Left ventricle myocardium superior (tissue), 1 donor: Measurements from ENCODE around the gene ANKRD30B. TPM values are rescaled to one million over a fixed set of nuclear protein-coding genes. Genes with fewer than 3 reads are reported as not detected.
"Not testable (repeated sequence)": the region's sequence is repeated elsewhere in the genome, so short reads cannot be mapped to it uniquely, and the experiment has no call there.

Experiments used
- ATAC-seq: fragments of 200-7000 bp; cut with Tn5 transposase; one replicate; pipeline ENCODE4 v1.9.1; 2020; ENCODE audit warnings: mild to moderate bottlenecking, moderate library complexity
- DNase-seq: peaks from one replicate; pipeline ENCODE4 v3.0.0-alpha.2; 2020
- intact Hi-C: fragments of 100-400 bp; cut with micrococcal nuclease; formaldehyde crosslinking; loops from one replicate; pipeline ENCODE4 v1.11.0; 2022
- long read RNA-seq: library from polyadenylated mRNA; unstranded; transcript quantifications from one replicate; pipeline ENCODE4 v2.0.0, GENCODE V29; 2021
- total RNA-seq: library from RNA; stranded (reverse); fragmentation: NEBNext Ultra II Directional; extraction: Animal tissue kit (Norgen Biotek cat#: 25700); gene quantifications from one replicate; pipeline ENCODE4 v1.2.1, GENCODE V29; 2021
- donor health status: DM: no; HTN: yes; CAD: no; lungs with severe emphysema.

ANKRD30B gene
- not detected for total RNA-seq
- long read RNA-seq: 0 reads

- intact Hi-C loops: no loop called here
- no peak for ATAC-seq
- no peak for DNase-seq
Observed at GRCh38 chr18:14747513-14748474, at the start of gene ANKRD30B. Gene ANKRD30B, plus strand, starts transcription at chr18:14748172. Its CDS starts 248 bp downstream, at chr18:14748420.

GRCh38 chr18:14701286-14702040 lies 46.5 kb upstream of the ANKRD30B start:
- intact Hi-C loops, ATAC-seq, DNase-seq: not testable (repeated sequence)

DNA sequence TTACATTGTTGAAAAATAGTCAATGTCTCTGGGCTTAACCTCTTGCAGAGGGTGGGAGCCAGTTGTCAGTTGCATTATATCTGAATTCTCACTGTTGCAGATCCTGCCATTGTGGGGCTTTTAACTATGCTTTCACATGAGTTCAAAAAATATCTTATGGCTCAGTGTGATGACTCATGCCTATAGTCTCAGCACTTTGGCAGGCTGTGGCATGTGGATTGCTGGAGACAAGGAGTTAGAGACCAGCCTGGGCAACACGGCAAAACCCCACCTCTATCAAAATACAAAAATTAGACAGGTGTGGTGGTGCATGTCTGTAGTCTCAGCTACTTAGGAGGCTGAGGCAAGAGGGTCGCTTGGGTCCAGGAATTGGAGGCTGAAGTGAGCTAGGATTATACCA lies 38.2 kb upstream of the ANKRD30B start:
- DNase-seq, ATAC-seq, intact Hi-C loops: not testable (repeated sequence)

DNA sequence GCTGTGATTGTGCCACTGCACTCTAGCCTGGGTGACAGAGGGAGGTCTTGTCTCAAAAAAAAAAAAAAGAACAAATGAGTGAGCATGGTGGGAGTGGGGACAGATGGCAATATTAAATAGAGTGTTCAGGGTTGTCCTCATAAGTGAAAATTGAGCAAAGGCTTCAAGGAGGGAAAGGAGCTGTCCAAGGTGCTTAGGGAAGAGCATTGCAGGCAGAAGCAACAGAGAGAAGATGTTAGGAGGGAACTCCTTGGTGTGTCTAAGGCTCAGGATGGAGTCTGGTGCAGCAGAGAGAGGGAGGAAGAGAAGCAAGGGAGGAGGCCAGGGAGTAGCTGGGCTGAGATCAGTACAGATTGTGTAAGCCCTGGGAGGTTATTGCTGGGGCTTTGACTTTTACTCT lies 26.4 kb upstream of the ANKRD30B start:
- ATAC-seq, intact Hi-C loops, DNase-seq: not testable (repeated sequence)

DNA sequence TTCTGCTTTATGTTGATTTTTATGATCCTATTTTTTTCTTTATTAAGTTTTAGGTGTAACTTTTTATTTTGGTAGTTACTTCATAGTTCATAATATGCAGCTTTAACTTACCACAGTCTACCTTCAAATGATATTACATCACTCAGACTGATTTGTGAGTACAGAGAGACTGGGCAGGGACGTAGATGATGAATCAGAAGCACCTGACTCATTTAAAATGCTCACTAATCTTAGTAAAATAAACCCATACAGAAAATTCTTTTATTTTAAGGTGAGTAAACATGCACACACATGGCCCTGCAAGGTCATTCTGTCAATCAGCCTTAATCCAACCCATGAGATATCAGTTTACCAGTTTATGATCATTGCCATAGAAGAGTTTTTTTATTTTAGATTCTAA lies 8.9 kb upstream of the ANKRD30B start:
- ATAC-seq, DNase-seq, intact Hi-C loops: not testable (repeated sequence)

DNA sequence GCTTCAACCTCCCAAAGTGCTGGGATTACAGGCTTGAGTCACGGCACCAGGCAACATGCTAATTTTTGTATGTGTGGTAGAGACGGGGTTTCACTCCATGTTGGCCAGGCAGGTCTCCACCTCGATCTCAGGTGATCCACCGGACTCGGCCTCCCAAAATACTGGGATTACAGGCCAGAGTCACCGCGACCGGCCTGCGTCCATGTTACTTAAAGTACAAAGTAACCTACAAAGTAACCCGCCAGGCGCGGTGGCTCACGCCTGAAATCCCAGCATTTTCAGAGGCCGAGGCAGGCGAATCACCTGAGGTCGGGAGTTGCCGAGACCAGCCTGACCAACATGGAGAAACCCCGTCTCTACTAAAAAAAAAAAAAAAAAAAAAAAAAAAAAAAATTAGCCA lies 1.1 kb upstream of the ANKRD30B start:
- ATAC-seq (no peak), DNase-seq (no peak)
- intact Hi-C loops: no loop called here

GRCh38 chr18:14748496-14748895 lies 524 bp downstream of the ANKRD30B start:
- no peak for ATAC-seq
- intact Hi-C loops: no loop called here

DNA sequence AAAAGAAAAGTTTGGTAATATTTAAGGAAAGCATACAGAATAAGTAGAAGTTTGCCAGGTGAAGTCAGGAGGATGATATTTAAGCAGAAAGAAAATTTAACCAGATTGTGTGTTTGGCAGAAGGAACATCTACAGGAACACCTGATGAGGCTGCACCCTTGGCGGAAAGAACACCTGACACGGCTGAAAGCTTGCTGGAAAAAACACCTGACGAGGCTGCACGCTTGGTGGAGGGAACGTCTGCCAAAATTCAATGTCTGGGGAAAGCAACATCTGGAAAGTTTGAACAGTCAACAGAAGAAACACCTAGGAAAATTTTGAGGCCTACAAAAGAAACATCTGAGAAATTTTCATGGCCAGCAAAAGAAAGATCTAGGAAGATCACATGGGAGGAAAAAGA lies 15.6 kb downstream of the ANKRD30B start:
- intact Hi-C loops, DNase-seq, ATAC-seq: not testable (repeated sequence)

More at GRCh38 chr18:14748496-14748895, 524 bp downstream of the ANKRD30B start:
- DNase-seq: no peak

DNA sequence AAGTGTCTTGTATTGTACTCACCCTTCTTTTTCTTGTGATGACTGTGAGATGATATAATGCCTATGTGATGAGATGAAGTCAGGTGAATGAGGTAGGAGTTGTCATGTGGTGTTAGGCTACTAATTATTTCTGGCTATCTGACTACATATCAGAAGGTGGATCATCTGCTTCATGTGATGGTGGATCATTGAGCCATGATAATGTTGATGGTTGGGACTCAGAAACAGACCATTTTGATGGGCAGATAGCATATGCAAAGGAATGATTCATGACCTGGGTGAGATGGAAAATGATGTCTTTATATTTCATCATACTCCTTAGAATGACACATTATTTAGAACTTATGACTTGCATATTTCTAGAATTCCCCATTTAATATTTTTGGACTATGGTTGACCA lies 19.5 kb downstream of the ANKRD30B start:
- intact Hi-C loops: no loop called here
- ATAC-seq: no peak
- no peak for DNase-seq

DNA sequence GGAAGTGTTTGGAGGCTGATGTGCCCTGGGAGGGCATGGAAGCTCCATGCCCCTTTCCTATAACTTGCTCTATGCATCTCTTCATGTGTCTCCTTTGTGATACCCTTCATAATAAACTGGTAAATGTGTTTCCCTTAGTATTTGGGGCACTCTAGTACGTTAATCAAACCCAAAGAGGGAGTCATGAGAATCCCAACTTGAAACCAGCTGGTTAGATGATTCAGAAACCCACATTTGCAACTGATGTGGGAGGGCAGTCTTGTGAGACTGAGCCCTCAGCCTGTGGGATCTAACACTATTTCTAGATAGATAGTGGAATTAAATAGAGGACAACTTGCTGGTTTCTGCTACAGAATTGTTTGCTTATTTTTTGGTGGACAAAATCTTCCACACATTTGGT lies 20.3 kb downstream of the ANKRD30B start:
- ATAC-seq: no peak
- intact Hi-C loops: no loop called here
- no peak for DNase-seq

- intact Hi-C loops: no loop called here
- no peak for ATAC-seq
- no peak for DNase-seq
Observed at GRCh38 chr18:14769381-14769780, 21.4 kb downstream of the ANKRD30B start.

- intact Hi-C loops: no loop called here
- ATAC-seq: no peak
Observed at GRCh38 chr18:14776801-14777200, 28.8 kb downstream of the ANKRD30B start.

DNA sequence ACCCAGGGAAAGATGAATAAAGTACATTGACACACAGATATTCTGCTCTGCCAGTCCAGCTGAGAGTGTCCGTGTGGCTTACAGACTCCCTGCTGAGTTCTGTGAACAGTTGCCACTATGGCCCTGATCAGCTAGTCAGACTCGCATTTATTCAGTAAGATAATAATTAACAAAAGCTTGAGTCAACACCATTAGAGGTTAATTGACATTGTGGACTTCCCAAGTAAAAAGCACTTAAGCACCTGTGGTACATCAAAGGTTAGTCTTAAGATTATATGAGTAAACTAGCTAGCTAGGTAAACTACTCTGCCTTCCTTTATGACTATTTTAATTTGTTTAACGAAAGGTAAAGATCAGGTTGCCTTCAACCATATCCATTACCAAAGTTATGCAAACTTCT lies 33.7 kb downstream of the ANKRD30B start:
- intact Hi-C loops: no loop called here
- DNase-seq (no peak), ATAC-seq (no peak)

More at GRCh38 chr18:14776801-14777200, 28.8 kb downstream of the ANKRD30B start:
- no peak for DNase-seq

DNA sequence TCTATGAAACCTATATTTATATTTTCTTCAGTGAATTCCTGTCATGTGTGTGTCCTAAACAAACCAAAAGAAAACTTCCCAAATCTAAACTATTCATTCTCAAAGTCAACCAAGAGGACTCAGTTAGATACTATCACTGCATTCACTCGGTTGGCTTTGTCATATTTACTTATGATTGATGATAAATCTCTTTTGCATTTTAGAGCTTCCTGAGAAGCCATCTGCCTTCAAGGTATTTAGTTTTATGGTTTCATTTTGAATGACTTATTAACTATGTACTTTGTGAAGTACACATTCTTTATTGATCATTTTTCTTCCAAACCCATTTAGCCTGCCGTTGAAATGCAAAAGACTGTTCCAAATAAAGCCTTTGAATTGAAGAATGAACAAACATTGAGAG lies 36.2 kb downstream of the ANKRD30B start:
- ATAC-seq (no peak), DNase-seq (no peak)
- intact Hi-C loops: no loop called here

DNA sequence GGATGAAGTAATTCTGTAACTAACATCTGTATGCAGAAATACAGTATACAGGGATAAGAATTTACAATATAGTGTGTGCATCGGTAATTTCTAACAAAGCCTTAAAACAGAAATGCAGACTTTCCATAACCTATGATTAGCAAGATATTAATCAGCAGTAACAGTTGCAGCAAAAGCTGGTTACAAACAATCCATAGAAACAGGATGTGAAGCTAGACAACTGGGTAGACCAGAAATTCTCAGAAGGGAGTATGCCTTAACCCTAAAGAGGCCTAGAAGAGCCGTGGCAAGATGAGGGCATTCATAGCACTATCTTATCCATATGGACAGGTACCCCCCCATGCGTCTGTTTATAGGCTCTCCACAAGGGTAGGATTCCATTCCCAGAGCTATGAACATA lies 48.9 kb downstream of the ANKRD30B start:
- intact Hi-C loops, ATAC-seq, DNase-seq: not testable (repeated sequence)

GRCh38 chr18:14797969-14798764 lies 50.2 kb downstream of the ANKRD30B start:
- ATAC-seq: not testable (repeated sequence)

DNA sequence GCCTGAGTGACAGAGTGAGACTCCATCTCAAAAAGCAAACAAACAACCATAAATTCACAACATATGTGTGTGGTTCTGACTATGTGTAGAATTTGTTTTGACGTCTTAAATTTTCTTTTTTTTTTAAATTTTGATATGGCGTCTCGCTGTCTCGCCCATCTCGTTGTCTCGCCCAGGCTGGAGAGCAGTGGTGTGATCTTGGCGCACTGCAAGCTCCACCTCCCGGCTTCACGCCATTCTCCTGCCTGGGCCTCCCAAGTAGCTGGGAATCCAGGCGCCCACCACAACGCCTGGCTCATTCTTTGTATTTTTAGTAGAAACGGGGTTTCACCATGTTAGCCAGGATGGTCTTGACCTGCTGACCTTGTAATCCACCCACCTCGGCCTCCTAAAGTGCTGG lies 63.1 kb downstream of the ANKRD30B start:
- intact Hi-C loops, ATAC-seq, DNase-seq: not testable (repeated sequence)

More at GRCh38 chr18:14797969-14798764, 50.2 kb downstream of the ANKRD30B start:
- DNase-seq, intact Hi-C loops: not testable (repeated sequence)

DNA sequence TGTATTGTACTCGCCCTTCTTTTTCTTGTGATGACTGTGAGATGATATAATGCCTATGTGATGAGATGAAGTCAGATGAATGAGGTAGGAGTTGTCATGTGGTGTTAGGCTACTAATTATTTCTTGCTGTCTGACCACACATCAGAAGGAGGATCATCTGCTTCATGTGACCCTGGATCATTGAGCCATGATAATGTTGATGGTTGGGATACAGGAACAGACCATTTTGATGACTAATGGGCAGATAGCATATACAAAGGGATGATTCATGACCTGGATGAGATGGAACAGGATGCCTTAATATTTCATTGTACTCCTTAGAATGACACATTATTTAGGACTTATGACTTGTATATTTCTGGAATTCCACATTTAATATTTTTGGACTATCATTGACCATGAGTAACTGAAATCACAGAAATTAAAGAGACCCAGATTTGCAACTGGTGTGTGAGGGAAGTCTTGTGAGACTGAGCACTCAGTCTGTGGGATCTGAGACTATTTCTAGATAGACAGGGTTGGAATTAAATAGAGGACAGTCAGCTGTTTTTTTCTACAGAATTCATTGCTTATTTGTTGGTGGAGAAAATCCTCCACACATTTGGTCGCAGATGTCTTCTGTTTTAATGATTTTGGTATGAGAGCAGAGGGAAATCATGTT lies 79.1 kb downstream of the ANKRD30B start:
- ATAC-seq, intact Hi-C loops, DNase-seq: not testable (repeated sequence)
